GM19452 (cell line): ENCODE data around the gene CEP57L1.
"Not testable (repeated sequence)": the region's sequence is repeated elsewhere in the genome, so short reads cannot be mapped to it uniquely, and the experiment has no call there.

Experiments used
- ATAC-seq: cut with Tn5 transposase; IDR thresholded peaks from one replicate; pipeline ENCODE4 v1.9.1; 2021; ENCODE audit not compliant: unreplicated experiment

The CEP57L1 gene

DNA sequence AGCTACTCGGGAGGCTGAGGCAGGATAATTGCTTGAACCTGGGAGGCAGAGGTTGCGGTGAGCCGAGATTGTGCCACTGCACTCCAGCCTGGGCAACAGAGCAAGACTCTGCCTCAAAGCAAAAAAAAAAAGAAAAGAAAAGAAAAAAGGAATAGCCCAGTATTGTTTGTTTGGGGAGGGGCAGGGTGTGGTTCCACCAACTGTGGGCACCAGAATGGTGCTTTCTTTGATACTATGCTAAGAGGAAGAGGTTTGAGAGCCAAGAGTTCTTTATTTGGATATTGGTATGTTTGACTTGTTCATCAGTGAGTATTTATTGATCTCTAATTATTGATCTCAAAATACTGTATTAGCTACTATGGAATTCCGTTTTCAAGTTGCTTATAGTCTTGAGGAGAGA, 72.3 kb downstream of the CEP57L1 start:
- ATAC-seq, result no peak

DNA sequence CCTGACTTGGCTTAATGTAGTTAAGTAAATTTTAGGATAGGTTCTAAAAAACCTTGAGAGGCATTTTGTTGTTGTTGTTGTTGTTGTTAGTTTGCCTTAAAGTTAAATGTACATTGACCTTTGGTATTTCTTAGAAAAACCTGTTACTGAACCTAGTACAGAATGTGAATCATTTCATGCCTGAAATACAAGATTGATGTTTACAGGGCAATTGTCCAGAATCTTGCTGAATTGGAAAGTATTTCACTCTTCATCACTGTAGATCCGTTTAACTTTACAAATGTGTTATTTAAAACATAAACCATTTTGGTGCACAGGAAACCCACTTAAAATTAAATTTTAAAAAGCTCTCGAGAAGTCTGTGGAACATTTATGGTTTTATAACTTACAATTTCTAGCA, 75.0 kb downstream of the CEP57L1 start:
- ATAC-seq, result no peak

DNA sequence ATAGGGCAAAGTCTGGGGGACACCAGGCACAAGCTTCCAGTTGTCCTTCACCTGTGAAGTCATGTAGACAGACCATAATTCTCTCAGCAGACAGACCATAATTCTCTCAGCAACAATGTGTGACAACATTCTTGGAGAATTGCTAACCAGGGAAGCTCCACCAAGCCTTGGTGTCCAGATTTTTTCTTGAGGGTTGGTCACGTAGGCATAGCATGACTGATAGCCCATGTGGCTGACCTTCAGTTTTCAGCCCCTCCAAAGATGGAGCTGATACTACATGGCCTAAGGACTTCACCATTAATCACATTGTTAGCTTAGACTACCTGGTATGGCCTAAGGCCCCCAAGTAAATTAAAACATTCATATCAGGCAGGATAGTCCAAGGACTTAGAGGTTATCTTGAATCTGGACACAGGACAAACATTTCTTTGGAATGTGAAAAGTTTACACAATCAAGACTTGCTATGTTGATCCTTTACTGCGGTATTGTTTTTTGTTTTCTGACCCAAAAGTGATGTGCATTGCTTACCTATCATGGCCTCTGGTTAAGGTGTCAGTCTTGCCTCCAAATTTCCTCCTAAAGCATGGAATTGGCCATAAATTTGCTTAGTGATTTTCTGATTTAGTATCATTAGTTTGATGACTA, 76.9 kb downstream of the CEP57L1 start:
- ATAC-seq, result no peak

DNA sequence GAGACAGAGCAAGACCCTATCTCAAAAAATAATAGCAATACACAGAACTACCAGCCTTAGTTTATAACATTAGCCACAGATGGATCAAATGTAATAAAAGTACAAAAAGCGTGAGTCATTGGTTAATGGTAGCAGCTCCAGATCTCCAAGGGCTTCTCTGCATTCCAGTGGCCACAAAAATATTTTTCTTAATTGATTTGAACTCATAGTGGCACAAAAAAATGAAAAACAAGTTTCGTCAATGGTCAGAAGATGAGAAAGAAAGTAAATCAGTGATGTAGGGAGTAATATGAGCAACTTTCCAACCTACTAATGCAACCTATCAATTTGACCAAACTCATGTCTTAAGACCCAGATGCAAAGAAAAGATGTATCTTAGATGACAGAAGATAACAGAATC, 79.6 kb downstream of the CEP57L1 start:
- no peak for ATAC-seq

DNA sequence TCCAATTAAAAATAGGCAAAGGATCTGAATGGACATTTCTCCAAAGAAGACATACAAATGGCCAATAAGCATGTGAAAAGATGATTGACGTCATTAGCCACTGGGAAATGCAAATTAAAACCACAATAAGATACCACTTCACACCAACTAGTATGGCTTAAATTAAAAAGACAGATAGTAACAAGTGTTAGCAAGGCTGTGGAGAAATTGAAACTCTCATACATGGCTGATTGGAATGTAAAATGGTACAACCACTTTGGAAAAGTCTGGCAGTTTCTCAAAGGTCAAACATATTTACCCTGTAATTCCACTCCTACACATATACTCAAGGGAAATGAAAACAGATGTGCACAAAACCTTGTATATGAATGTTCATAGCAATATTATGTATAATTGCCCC, 83.6 kb downstream of the CEP57L1 start:
- no peak for ATAC-seq

DNA sequence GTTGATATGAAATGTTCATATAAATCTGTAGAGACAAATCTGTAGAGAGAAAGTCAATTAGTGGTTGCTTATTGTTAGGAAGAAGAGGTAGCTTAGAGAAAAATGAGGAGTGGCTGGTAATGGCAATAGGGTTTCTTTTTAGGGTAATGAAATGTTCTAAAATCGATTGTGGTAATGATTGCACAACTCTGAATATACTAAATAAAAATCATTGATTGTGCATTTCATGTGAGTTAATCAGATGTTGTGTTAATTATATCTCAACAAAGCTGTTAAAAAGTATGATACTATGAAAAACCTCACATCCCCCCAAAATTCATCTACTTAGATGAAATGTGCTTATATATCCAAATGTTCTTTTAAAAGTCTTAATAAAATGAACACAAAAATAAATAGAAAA, 84.2 kb downstream of the CEP57L1 start:
- ATAC-seq, result no peak

DNA sequence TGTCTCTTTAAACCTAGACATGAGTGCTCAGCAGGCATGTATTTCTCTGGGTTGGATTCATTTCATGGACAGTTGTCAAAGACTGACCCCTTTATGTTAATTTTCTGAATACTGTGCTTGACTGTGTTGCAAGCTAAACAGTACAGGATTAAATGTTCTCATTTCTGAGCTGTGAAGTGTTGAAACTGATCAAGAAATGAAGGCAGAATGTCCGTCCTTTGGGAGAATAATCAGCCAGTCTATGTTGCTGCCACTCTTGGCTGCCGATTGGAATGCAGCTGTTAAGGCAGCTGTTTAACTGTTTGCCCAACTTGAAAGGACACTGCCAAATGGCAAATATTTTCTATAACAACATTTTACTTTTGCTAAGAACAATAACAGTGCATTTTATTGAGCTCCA, 87.3 kb downstream of the CEP57L1 start:
- no peak for ATAC-seq

DNA sequence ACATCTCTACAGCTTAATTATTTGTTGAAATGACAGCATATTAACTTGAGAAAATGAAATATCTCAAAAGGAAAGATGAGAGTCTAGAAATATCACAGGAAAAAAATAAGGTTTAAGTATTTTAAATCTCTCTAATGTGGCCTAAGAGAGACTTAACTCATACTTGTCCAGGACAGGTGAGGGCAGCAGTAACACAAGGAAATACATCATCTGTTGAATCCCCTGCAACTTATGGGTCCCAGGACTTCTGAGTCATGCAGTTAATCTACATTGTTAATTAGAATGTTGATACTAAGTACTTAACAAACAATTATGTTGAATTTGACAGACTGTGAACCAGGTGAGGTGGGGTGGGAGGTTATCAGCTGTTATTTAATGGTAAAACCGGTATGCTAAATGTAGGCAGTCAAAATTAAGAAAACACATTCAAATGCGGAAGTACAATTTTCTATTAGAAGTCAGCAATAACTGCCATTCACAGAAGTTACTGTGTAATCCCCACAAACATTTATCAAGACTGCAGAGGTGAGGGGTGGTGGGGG, 87.9 kb downstream of the CEP57L1 start:
- no peak for ATAC-seq

DNA sequence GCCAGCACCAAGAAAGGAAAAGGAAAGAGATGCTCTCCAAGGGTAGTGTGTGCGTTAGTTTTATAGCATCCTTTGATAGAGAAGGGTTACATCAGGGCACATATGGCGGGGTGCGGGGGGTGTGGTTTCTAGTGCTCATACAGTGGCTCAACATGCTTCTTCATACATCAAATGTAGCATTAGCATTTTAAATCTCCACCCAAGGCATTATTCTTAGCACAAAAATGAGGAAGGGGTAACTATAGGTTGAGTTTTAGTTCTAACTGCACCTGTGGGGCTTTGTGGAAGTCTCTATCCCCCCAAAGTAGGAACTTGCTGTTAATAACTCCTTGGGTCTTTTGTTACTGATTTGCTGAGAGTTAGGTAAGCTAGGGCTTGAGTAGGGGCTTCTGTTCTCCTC, 89.3 kb downstream of the CEP57L1 start:
- ATAC-seq, result no peak

DNA sequence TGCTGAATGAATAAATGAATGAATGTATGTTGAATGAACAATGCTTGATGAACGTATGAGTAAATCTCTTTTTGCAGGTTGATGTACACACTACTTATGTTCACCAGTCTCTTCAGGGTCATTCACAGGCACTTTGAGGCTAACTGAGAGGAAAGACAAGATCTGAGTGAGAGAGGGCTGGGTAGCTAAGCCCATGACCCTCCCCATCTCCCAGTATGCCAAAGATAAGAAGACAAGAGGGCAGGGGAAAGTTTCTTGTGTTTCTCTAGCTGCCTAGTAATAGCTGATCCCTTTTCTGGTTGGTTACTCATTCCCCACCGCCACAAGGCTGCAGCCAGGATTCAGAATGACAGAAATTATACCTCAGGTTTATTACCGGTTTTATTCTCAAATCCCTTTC, 90.7 kb downstream of the CEP57L1 start:
- no peak for ATAC-seq

DNA sequence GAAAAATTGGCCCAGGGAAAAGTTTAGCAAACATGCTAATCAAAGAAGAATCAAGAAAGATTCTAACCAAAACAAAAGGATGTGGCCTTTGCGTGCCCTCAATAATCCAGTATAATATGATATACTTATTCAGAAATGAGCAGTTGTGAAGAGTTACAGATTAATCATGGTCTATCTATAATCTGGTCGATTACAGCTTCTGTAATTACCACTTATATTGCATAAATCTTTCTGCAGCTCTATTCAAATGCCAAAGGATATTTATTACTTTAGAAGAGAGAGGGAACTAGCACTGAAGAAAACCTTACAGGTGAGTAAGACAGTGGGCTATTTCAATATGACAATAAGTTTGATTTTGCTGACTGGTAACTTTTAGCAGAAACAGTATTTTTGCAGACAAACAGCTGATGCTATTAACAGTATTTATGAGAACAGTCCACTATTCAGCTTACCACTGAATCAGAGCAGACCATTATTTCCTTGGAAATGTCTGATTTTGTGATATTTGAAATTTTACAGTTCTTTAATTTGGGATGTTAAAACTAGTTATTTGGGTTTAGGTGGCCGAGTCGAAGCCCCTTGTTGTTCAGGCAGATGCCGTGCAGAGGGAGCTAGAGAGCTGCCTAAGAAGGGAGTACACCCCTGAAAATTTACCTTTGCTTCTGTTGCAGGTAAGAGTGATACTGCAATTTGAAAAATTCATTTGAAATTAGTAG, 92.2 kb downstream of the CEP57L1 start:
- ATAC-seq, result no peak

DNA sequence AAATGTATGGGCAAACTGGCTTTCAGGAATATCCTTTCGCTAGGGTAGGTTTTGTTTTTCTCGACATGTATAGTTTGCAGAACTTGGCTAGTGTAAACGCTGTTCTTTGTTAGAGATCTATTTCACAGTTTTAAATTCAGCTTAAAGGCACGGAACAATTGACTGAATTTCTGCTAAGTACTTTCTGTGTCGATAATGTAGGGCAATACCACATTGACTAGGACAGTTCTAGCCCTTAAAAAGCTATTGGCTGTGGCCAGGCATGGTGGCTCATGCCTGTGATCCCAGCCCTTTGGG, 92.8 kb downstream of the CEP57L1 start:
- ATAC-seq, result no peak

DNA sequence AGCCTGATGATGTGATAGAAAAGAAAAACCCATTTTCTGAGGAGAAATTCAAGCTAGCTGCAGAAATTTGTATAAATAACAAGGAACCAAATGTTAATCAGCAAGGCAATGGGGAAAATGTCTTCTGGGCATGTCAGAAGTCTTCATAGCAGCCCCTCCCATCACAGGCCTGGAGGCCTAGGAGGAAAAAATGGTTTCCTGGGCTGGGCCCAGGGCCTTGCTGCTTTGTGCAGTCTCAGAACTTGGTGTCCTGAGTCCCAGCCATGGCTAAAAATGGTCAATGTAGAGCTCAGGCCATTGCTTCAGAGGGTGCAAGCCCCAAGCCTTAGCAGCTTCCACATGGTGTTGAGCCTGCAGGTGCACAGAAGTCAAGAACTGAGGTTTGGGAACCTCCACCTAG, 96.1 kb downstream of the CEP57L1 start:
- ATAC-seq, result not testable (repeated sequence)

DNA sequence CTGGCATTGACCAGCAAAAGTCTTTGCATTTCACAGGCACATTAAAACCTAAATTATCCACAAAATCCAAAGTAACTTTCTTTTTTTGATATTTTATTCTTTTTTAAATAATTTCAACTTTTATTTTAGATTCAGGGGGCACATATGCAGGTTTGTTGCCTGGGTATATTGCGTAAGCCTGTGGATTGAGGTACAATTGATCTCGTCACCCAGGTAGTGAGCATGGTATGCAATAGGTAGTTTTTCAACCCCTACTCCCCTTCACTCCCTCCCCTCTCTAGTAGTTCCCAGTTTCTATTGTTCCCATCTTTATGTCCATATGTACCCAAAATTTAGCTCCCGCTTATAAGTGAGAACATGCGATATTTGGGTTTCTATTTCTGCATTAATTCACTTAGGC, 97.6 kb downstream of the CEP57L1 start:
- ATAC-seq, result no peak

DNA sequence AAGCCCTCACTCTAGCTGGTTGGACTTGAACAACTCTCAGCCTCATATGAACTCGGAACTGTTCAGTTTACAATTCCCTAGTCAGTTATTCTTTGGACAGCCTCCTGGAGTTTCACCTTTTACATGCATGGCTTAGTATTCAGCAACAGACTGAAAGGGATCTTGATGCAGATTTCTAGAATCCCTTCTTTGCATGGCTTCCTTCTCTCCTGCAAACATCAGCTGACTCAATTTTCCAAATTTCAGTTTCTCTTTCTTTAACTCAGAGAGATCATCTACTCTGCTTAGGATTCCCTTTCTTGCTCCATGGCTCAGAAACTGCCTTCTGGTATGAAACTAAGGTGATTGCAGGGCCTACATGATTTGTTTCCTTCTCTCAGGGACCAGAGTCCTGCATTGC, 99.6 kb downstream of the CEP57L1 start:
- ATAC-seq, result no peak

DNA sequence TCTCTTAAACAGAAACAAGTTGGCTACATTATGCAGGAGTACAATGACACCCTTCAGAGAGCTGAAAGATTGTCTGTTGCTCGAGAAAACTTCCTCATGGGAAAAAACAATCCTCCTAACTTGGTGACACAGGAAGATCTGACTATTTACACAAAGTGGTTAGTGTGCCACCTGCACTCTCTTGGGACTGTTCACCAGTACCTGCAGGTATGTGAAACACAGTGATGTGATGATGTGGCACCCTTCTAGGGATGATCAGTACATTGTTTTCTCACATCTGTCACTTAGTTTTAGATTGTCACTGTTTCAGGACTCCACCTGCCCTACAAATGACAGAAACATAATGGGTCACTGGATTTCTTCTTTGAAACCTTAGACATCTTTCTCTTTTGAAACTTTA, 101.8 kb downstream of the CEP57L1 start:
- ATAC-seq, result no peak

DNA sequence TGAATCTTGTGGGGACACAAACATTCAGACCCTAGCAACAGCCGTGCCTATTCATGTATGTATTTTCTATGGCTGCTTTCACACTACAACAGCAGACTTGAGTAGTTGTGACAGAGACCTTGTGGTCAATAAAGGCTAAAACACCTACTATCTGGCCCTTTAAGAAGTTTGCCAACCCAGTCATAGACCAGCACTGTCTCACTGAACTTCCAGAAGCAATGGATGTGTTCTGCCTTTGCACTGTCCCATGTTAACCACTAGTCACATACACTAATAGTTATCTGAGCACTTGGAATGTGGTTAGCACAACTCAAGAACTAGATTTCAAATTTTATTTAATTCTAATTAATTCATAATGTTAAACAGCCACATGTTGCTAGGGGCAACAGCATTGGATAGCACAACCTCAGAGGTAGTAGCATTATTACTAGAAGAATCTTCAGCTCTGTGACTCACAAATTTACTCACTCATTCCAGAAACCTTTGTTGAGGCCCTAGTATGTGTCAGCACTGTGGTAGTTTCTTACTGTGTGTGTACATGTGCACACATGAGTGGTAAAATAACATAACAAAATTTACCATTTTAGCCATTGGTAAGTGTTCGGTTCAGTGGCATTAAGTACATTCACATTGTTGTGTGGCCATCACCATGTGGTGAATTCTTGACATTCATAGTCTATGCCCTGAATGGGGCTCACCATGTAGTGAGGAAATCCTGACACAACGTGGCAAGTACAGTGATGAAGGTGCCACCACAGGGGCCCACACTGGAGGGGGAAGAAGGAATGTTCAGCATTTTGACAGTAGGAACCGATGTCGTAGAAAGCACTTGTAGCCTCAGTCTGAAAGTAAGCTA, 107.3 kb downstream of the CEP57L1 start:
- ATAC-seq, result no peak

DNA sequence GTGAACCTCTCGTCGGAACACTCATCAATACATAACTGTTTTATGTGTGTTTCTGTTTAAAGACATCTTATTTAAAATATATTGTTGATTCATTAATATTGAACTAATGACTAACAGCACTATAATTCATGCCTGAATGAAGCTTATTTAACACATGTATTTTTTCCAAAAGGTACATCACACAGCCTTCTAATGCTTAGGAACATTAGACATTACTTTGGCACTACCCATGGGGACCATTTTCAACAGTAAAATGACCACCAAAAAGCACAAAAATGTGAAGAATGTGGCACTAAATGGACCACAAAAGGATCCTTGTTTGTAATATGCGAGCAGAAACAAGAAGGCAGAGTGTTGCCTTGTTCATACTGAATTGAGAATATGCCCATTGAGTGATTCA, 109.2 kb downstream of the CEP57L1 start:
- no peak for ATAC-seq

DNA sequence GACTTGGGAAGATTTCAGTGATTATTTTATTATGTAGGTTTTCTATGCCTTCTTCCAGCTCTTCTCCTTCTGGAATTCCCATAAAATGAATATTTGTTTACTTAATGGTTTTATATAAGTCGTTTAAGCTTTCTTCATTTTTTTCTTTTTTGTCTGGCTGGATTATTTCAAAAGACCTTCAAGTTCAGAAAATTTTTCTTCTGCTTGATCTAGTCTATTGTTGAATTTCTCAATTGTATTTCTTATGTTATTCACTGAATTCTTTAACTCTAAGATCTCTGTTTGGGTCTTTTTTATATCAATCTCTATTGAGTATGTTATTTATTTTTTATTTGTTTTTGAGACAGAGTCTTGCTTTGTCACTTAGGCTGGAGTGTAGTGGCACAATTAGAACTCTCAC, 117.4 kb downstream of the CEP57L1 start:
- no peak for ATAC-seq
